Trophoblast cell (in vitro differentiated cells and primary cell): ENCODE results near the gene JMJD1C.

Experiments used
- DNase-seq, 2 donors: peaks; one replicate each; pipeline ENCODE4 v3.0.0-alpha.2; 2016
- H2AFZ ChIP-seq: 2 replicates; pipeline ENCODE4 v1.6.1; 2013; ENCODE audit warnings: low read length, moderate library complexity, mild to moderate bottlenecking; ENCODE audit not compliant: insufficient read depth, poor library complexity
- H2AK5ac ChIP-seq: 2 replicates; pipeline ENCODE4 v1.6.1; 2013; ENCODE audit warnings: mild to moderate bottlenecking, low read length
- H2BK120ac ChIP-seq: 2 replicates; pipeline ENCODE4 v1.6.1; 2013; ENCODE audit warnings: low read length, mild to moderate bottlenecking, moderate library complexity; ENCODE audit not compliant: insufficient read depth, poor library complexity
- H2BK12ac ChIP-seq: 2 replicates; pipeline ENCODE4 v1.6.1; 2013; ENCODE audit warnings: mild to moderate bottlenecking, low read length, moderate library complexity
- H2BK5ac ChIP-seq: 2 replicates; pipeline ENCODE4 v1.6.1; 2013; ENCODE audit warnings: low read length, low read depth, moderate library complexity, mild to moderate bottlenecking; ENCODE audit not compliant: poor library complexity
- H3K14ac ChIP-seq: 2 replicates; pipeline ENCODE4 v1.6.1; 2013; ENCODE audit warnings: mild to moderate bottlenecking, low read length
- H3K18ac ChIP-seq: 2 replicates; pipeline ENCODE4 v1.6.1; 2013; ENCODE audit warnings: mild to moderate bottlenecking, low read length
- H3K23ac ChIP-seq: 2 replicates; pipeline ENCODE4 v1.6.1; 2013; ENCODE audit warnings: low read length
- H3K27ac ChIP-seq: 2 replicates; pipeline ENCODE4 v1.5.1; 2013; ENCODE audit warnings: low read depth, mild to moderate bottlenecking, inconsistent platforms, low read length, moderate library complexity
- H3K27me3 ChIP-seq: 2 replicates; pipeline ENCODE4 v1.6.1; 2013; ENCODE audit warnings: inconsistent platforms, mild to moderate bottlenecking, low read length, moderate library complexity; ENCODE audit not compliant: insufficient read depth
- H3K36me3 ChIP-seq, 2 experiments: 1 replicate in 1 of 2; 2 replicates in 1 of 2; pipeline ENCODE4 v1.6.1; 2013; ENCODE audit warnings: low read length in 2 of 2, mild to moderate bottlenecking in 2 of 2, moderate library complexity in 1 of 2; ENCODE audit not compliant: insufficient read depth in 2 of 2, control insufficient read depth in 1 of 2
- H3K4ac ChIP-seq: 2 replicates; pipeline ENCODE4 v1.6.1; 2013; ENCODE audit warnings: low read depth, mild to moderate bottlenecking, low read length, moderate library complexity
- H3K4me1 ChIP-seq, 2 experiments: 1 replicate in 1 of 2; 2 replicates in 1 of 2; pipeline ENCODE4 v1.6.1; 2013; ENCODE audit warnings: low read length in 2 of 2, mild to moderate bottlenecking in 2 of 2, moderate library complexity in 1 of 2; ENCODE audit not compliant: insufficient read depth in 2 of 2, control insufficient read depth in 1 of 2
- H3K4me2 ChIP-seq: 2 replicates; pipeline ENCODE4 v1.6.1; 2013; ENCODE audit warnings: inconsistent platforms, mild to moderate bottlenecking, low read length, moderate library complexity
- H3K4me3 ChIP-seq: 2 replicates; pipeline ENCODE4 v1.5.1; 2013; ENCODE audit warnings: mild to moderate bottlenecking, low read depth, low read length, inconsistent platforms
- H3K79me1 ChIP-seq: one replicate; pipeline ENCODE4 v1.6.1; 2013; ENCODE audit warnings: low read length
- H3K79me2 ChIP-seq: 2 replicates; pipeline ENCODE4 v1.6.1; 2013; ENCODE audit warnings: low read length, mild to moderate bottlenecking; ENCODE audit not compliant: control insufficient read depth, insufficient read depth, poor library complexity
- H3K9ac ChIP-seq: 2 replicates; pipeline ENCODE4 v1.6.1; 2013; ENCODE audit warnings: mild to moderate bottlenecking, low read length
- H3K9me3 ChIP-seq: 2 replicates; pipeline ENCODE4 v1.6.1; 2013; ENCODE audit warnings: low read depth, mild to moderate bottlenecking, control low read depth, inconsistent platforms, low read length; ENCODE audit not compliant: insufficient read depth
- H4K12ac ChIP-seq: 2 replicates; pipeline ENCODE4 v1.6.1; 2013; ENCODE audit warnings: low read depth, mild to moderate bottlenecking, low read length, moderate library complexity
- H4K8ac ChIP-seq: 2 replicates; pipeline ENCODE4 v1.6.1; 2013; ENCODE audit warnings: low read depth, mild to moderate bottlenecking, low read length, moderate library complexity
- H4K91ac ChIP-seq: one replicate; pipeline ENCODE4 v1.6.1; 2013; ENCODE audit warnings: low read depth, mild to moderate bottlenecking, low read length, moderate library complexity
- WGBS: extraction: QIAGEN DNeasy Blood & Tissue Kit; methylation state at CpG from one replicate; pipeline ENCODE4 v1.1.7; 2013; ENCODE audit warnings: missing lambda C conversion rate; ENCODE audit not compliant: insufficient read length, insufficient coverage; ENCODE audit errors: extremely low coverage; 5-methylcytosine and 5-hydroxymethylcytosine counted together

Gene JMJD1C

DNA sequence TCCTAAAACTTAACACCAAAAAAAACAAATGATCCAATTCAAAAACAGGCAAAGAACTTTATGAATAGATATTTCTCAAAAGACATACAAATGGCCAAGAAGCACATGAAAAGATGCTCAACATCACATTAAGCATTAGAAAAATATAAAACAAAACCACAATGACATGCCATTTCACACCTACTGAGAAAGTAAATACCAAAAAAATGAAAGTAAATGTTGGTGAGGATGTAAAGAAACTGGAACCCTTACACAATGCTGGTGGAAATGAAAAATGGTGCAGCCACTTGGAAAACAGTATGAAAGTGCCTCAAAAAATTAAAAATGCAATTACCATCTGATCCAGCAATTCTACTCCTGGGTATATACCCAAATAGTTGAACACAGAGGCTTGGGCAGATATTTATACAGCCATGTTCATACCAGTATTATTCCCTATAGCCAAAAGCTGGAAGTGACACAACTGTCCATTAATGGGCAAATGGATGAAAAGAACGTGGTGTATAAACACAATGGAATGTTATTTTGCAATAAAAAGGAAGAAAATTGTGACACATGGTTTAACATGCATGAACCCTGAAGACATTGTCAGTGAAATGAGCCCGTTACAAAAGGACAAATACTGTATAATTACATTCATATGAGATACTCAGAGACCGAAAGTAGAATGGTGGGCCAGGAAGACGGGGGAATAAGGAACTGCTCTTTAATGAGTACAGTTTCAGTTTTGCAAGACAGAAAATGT lies 89.0 kb downstream of the JMJD1C start:
- Histone ChIP-seq H3K79me2 (no peaks in the 10 kb centered on the region), H2BK5ac (no peak overlapping the region), H2BK120ac (no peak overlapping the region), H3K9ac (no peak overlapping the region), H3K23ac (no peak overlapping the region), H4K12ac (no peak overlapping the region), H2AFZ (no peak overlapping the region), H3K4me1 (no peaks in the 10 kb centered on the region), H3K36me3 (peaks cover 2% of the 10 kb centered on the region in 2 experiments), H4K8ac (no peak overlapping the region), H3K4me2 (no peak overlapping the region), H2BK12ac (no peak overlapping the region), H3K4me3 (no peak overlapping the region), H2AK5ac (no peak overlapping the region), H3K4ac (no peak overlapping the region), H3K27ac (no peak overlapping the region), H3K27me3 (no peaks in the 10 kb centered on the region), H3K9me3 (no peaks in the 10 kb centered on the region), H3K18ac (no peak overlapping the region), H3K79me1 (no peaks in the 10 kb centered on the region), H4K91ac (no peak overlapping the region), H3K14ac (no peak overlapping the region)
- peak; percentile 38 to 89 for DNase-seq
- WGBS, result no CpG with 5 or more reads among the region's 4 CpGs

DNA sequence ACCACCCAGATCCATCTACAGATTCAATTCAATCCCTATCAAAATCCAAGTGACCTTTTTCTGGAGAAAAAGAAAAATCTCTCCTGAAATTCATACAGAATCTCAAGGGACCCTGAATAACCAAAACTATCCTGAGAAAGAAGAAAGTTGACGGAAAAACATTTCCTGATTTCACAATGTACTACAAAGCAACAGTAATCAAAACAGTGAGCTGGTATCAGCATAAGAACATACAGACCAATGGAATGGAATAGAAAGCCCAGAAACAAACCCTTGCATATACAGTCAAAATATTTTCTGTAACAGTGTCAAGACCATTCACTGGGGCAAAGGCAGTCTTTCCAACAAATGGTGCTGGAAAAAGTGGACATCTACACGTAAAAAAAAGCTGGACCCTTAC lies 89.9 kb downstream of the JMJD1C start:
- H3K36me3 ChIP-seq, result peaks cover 2% of the 10 kb centered on the region in 2 experiments
- H2AFZ ChIP-seq, result no peak overlapping the region
- H2BK12ac ChIP-seq, result no peak overlapping the region
- H4K12ac ChIP-seq, result no peak overlapping the region
- H3K27me3 ChIP-seq, result no peaks in the 10 kb centered on the region
- H3K4me1 ChIP-seq, result no peaks in the 10 kb centered on the region
- H3K18ac ChIP-seq, result no peak overlapping the region
- H2BK120ac ChIP-seq, result no peak overlapping the region
- H3K27ac ChIP-seq, result no peak overlapping the region
- H3K4me3 ChIP-seq, result no peak overlapping the region
- H3K4me2 ChIP-seq, result no peak overlapping the region
- H2AK5ac ChIP-seq, result no peak overlapping the region
- H2BK5ac ChIP-seq, result no peak overlapping the region
- no peaks in the 10 kb centered on the region for H3K9me3 ChIP-seq
- no peak overlapping the region for H4K91ac ChIP-seq
- H3K14ac ChIP-seq, result no peak overlapping the region
- H3K9ac ChIP-seq, result no peak overlapping the region
- H3K79me1 ChIP-seq, result no peaks in the 10 kb centered on the region
- no peak overlapping the region for H3K4ac ChIP-seq
- no peak overlapping the region for H4K8ac ChIP-seq
- no peaks in the 10 kb centered on the region for H3K79me2 ChIP-seq
- WGBS, result no CpG with 5 or more reads among the region's 2 CpGs
- peak in 1 of 2 donors; percentile 33 for DNase-seq
- H3K23ac ChIP-seq, result no peak overlapping the region

DNA sequence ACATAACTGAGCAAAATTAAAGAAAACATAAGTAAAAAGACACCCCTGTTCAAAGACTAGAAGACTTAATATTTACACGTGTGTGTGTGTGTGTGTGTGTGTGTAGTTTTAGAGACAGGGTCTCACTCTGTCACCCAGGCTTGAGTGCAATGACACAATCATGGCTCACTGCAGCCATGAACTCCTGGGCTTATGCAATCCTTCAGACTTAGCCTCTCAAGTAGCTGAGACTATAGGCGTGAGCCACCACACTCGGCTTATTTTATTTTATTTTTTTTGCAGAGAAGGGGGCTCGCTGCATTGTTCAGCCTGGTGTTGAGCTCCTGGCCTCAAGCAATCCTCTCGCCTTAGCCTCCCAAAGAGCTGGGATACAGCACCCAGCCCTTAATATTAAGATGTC lies 90.3 kb downstream of the JMJD1C start:
- Histone ChIP-seq H3K27ac (no peak overlapping the region), H3K36me3 (peaks cover 2% of the 10 kb centered on the region in 2 experiments), H3K79me1 (no peaks in the 10 kb centered on the region), H3K9me3 (no peaks in the 10 kb centered on the region), H4K12ac (no peak overlapping the region), H3K23ac (no peak overlapping the region), H3K18ac (no peak overlapping the region), H3K4me3 (no peak overlapping the region), H2BK12ac (no peak overlapping the region), H3K79me2 (no peaks in the 10 kb centered on the region), H3K4me1 (no peaks in the 10 kb centered on the region), H4K91ac (no peak overlapping the region), H2BK120ac (no peak overlapping the region), H2AK5ac (no peak overlapping the region), H3K4me2 (no peak overlapping the region), H3K27me3 (no peaks in the 10 kb centered on the region), H2AFZ (no peak overlapping the region), H3K9ac (no peak overlapping the region), H2BK5ac (no peak overlapping the region), H3K14ac (no peak overlapping the region), H3K4ac (no peak overlapping the region), H4K8ac (no peak overlapping the region)
- no CpG with 5 or more reads among the region's 5 CpGs for WGBS
- peak; percentile 27 to 34 for DNase-seq

DNA sequence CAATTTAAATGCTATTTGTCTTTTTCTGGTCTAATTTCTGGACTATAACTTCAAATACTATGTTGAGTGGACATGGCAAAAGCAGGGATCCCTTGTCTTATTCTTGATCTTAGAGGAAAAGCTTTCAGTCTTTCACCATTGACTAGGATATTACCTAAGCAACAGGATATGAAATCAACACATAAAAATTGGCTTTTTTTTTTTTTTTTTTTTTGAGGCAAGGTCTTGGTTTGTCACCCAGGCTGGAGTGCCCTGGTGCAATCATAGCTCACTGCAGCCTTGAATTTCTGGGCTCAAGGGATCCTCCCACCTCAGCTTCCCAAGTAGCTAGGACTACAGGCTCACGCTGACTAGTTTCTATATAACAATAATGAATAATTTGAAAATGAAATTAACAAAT lies 90.8 kb downstream of the JMJD1C start:
- Histone ChIP-seq H2BK120ac (no peak overlapping the region), H3K9ac (no peak overlapping the region), H3K36me3 (peaks cover 2% of the 10 kb centered on the region in 2 experiments), H3K79me2 (no peaks in the 10 kb centered on the region), H2BK5ac (no peak overlapping the region), H2BK12ac (no peak overlapping the region), H3K4me1 (no peaks in the 10 kb centered on the region), H3K9me3 (no peaks in the 10 kb centered on the region), H3K27ac (no peak overlapping the region), H3K4me3 (no peak overlapping the region), H4K8ac (no peak overlapping the region), H2AK5ac (no peak overlapping the region), H4K12ac (no peak overlapping the region), H3K14ac (no peak overlapping the region), H3K4me2 (no peak overlapping the region), H3K18ac (no peak overlapping the region), H3K27me3 (no peaks in the 10 kb centered on the region), H3K4ac (no peak overlapping the region), H4K91ac (no peak overlapping the region), H2AFZ (no peak overlapping the region), H3K23ac (no peak overlapping the region), H3K79me1 (no peaks in the 10 kb centered on the region)
- DNase-seq, result no peak
- no CpG with 5 or more reads among the region's 1 CpG for WGBS
